SK-N-SH (cell line): ENCODE data around the gene MAN2B1. TPM values are rescaled to one million over a fixed set of nuclear protein-coding genes. Genes with fewer than 3 reads are reported as not detected.

Experiments used
- CTCF ChIA-PET: fragments of 300-600, 350-600 bp; formaldehyde crosslinking; extraction: SDS; loops from one replicate; lab custom pipeline; 2021; lab: Yijun Ruan, JAX
- POLR2A ChIA-PET: fragments of 350-600 bp; sonication (Branson Sonifier 250); formaldehyde crosslinking; extraction: SDS; loops from one replicate; lab custom pipeline; 2020; ENCODE audit warnings: antibody characterized with exemption, inconsistent platforms; lab: Yijun Ruan, JAX
- DNase-seq: peaks from one replicate; pipeline ENCODE4 v3.0.0; 2012
- H2AFZ ChIP-seq: fragments of 200-600 bp; sonication (generic); 2 replicates; pipeline ENCODE4 v1.8.1; 2016; ENCODE audit warnings: antibody characterized with exemption, mild to moderate bottlenecking, low read depth
- H3F3A ChIP-seq: fragments of 200-600 bp; sonication (generic); replicated peaks from 2 replicates; pipeline ENCODE3; 2016; ENCODE audit warnings: antibody characterized with exemption, mild to moderate bottlenecking; ENCODE audit not compliant: insufficient read depth
- H3K27ac ChIP-seq, 2 experiments: fragments of 200-500 bp in 1 of 2; fragments of 200-600 bp in 1 of 2; sonication (Bioruptor generic) in 1 of 2; sonication (generic), shearing (Covaris generic) in 1 of 2; 2 replicates each; pipeline versions ENCODE4 v1.5.1 to v1.6.1; 2014 to 2016; ENCODE audit warnings: low read depth in 2 of 2, inconsistent platforms in 1 of 2, low read length in 1 of 2, mild to moderate bottlenecking in 1 of 2, mixed read lengths in 1 of 2
- H3K27me3 ChIP-seq: fragments of 200-600 bp; sonication (generic), shearing (Covaris generic); 2 replicates; pipeline ENCODE4 v1.6.1; 2016; ENCODE audit warnings: mixed run types; ENCODE audit not compliant: insufficient read depth
- H3K36me3 ChIP-seq, 2 experiments: fragments of 200-500 bp in 1 of 2; fragments of 200-600 bp in 1 of 2; sonication (Bioruptor generic) in 1 of 2; sonication (generic) in 1 of 2; replicated peaks in 1 of 2; 2 replicates each; pipeline versions ENCODE3 to v1.5.1; 2014 to 2016; ENCODE audit warnings: low read length in 1 of 2, mild to moderate bottlenecking in 1 of 2; ENCODE audit not compliant: insufficient read depth in 2 of 2, control insufficient read depth in 1 of 2
- H3K4me1 ChIP-seq, 2 experiments: fragments of 200-500 bp in 1 of 2; fragments of 200-600 bp in 1 of 2; sonication (Bioruptor generic) in 1 of 2; sonication (generic), shearing (Covaris generic) in 1 of 2; 2 replicates each; pipeline versions ENCODE4 v1.5.1 to v1.6.1; 2014 to 2016; ENCODE audit warnings: low read depth in 1 of 2, low read length in 1 of 2, mixed run types in 1 of 2; ENCODE audit not compliant: insufficient read depth in 2 of 2, control insufficient read depth in 1 of 2
- H3K4me2 ChIP-seq: fragments of 200-600 bp; sonication (generic), shearing (Covaris generic); 2 replicates; pipeline ENCODE4 v1.6.1; 2017; ENCODE audit warnings: mixed run types
- H3K4me3 ChIP-seq, 2 experiments: fragments of 200-500 bp in 1 of 2; fragments of 200-600 bp in 1 of 2; sonication (Bioruptor generic) in 1 of 2; sonication (generic), shearing (Covaris generic) in 1 of 2; 2 replicates each; pipeline versions ENCODE4 v1.5.1 to v1.8.1; 2014 to 2016; ENCODE audit warnings: low read depth in 2 of 2, inconsistent platforms in 1 of 2, low read length in 1 of 2, mild to moderate bottlenecking in 1 of 2, mixed read lengths in 1 of 2, moderate library complexity in 1 of 2
- H3K79me2 ChIP-seq: fragments of 200-600 bp; sonication (generic); 2 replicates; pipeline ENCODE4 v1.8.1; 2017; ENCODE audit warnings: mild to moderate bottlenecking; ENCODE audit not compliant: insufficient read depth
- H3K9ac ChIP-seq: fragments of 200-600 bp; sonication (generic); 2 replicates; pipeline ENCODE4 v1.6.1; 2017; ENCODE audit warnings: mixed run types
- H3K9me2 ChIP-seq: fragments of 200-600 bp; sonication (generic); 2 replicates; pipeline ENCODE4 v1.6.1; 2017; ENCODE audit warnings: mixed run types
- H3K9me3 ChIP-seq: fragments of 200-600 bp; sonication (generic); 2 replicates; pipeline ENCODE4 v1.6.1; 2017; ENCODE audit warnings: mixed run types, mild to moderate bottlenecking, moderate library complexity
- H4K20me1 ChIP-seq: fragments of 200-600 bp; sonication (generic); 2 replicates; pipeline ENCODE4 v1.6.1; 2017; ENCODE audit warnings: mild to moderate bottlenecking, mixed run types; ENCODE audit not compliant: insufficient read depth
- CHD2 ChIP-seq: fragments of 150-350 bp; IDR thresholded peaks from 2 replicates; pipeline ENCODE4 v1.6.1; 2018; ENCODE audit warnings: low read length; ENCODE audit not compliant: partially characterized antibody
- CTCF ChIP-seq: fragments of 200-600 bp; sonication (generic); IDR thresholded peaks from 2 replicates; pipeline ENCODE4 v1.6.1; 2017; ENCODE audit warnings: antibody characterized with exemption, mild to moderate bottlenecking, moderate library complexity
- EP300 ChIP-seq, 2 experiments: IDR thresholded peaks; 2 replicates each; pipeline versions ENCODE4 v1.4.0 to v1.6.1; 2012; ENCODE audit warnings: borderline replicate concordance in 1 of 2, low read depth in 1 of 2, low read length in 1 of 2
- FOSL2 ChIP-seq: IDR thresholded peaks from 2 replicates; pipeline ENCODE4 v1.4.0; 2012; ENCODE audit warnings: low read depth, mild to moderate bottlenecking, moderate library complexity, borderline replicate concordance
- GABPA ChIP-seq: IDR thresholded peaks from 2 replicates; pipeline ENCODE4 v1.4.0; 2012; ENCODE audit warnings: low read depth, mild to moderate bottlenecking
- IRF3 ChIP-seq: fragments of 150-350 bp; IDR thresholded peaks from 2 replicates; pipeline ENCODE4 v1.6.1; 2016; ENCODE audit warnings: mild to moderate bottlenecking, low read depth, low read length
- JUND ChIP-seq: IDR thresholded peaks from 2 replicates; pipeline ENCODE4 v1.4.0; 2012
- MAX ChIP-seq: IDR thresholded peaks from 2 replicates; pipeline ENCODE4 v1.4.0; 2012; ENCODE audit warnings: low read depth
- NFIC ChIP-seq: IDR thresholded peaks from 2 replicates; pipeline ENCODE4 v1.4.0; 2012; ENCODE audit warnings: borderline replicate concordance
- RCOR1 ChIP-seq: fragments of 150-350 bp; IDR thresholded peaks from 2 replicates; pipeline ENCODE4 v1.6.1; 2017; ENCODE audit warnings: antibody characterized with exemption, low read length
- RXRA ChIP-seq: IDR thresholded peaks from 2 replicates; pipeline ENCODE4 v1.4.0; 2012; ENCODE audit warnings: low read depth, mild to moderate bottlenecking, borderline replicate concordance
- SMC3 ChIP-seq: IDR thresholded peaks from 2 replicates; pipeline ENCODE4 v1.6.1; 2012; ENCODE audit warnings: low read depth, low read length, improper control_type of control experiment
- TAF1 ChIP-seq: IDR thresholded peaks from 2 replicates; pipeline ENCODE4 v1.6.1; 2012; ENCODE audit warnings: low read depth, mild to moderate bottlenecking, low read length, moderate library complexity, borderline replicate concordance
- TCF12 ChIP-seq: IDR thresholded peaks from 2 replicates; pipeline ENCODE4 v1.4.0; 2012
- TEAD4 ChIP-seq: IDR thresholded peaks from 2 replicates; pipeline ENCODE4 v1.4.0; 2012; ENCODE audit warnings: mild to moderate bottlenecking, borderline replicate concordance; ENCODE audit not compliant: insufficient read depth
- USF1 ChIP-seq: IDR thresholded peaks from 2 replicates; pipeline ENCODE4 v1.4.0; 2012; ENCODE audit warnings: low read depth, borderline replicate concordance
- ZBTB33 ChIP-seq: IDR thresholded peaks from 2 replicates; pipeline ENCODE4 v1.4.0; 2012; ENCODE audit warnings: low read depth, borderline replicate concordance
- WGBS: methylation state at CpG from one replicate; pipeline ENCODE4 v1.1.6; 2017; ENCODE audit warnings: low lambda C conversion rate; 5-methylcytosine and 5-hydroxymethylcytosine counted together
- polyA plus RNA-seq, 3 experiments: library from polyadenylated mRNA; depleted of rRNA; stranded (reverse); fragments of >200 nt; gene quantifications; 2 replicates each; pipeline ENCODE4 v1.2.3, GENCODE V29; 2012

MAN2B1 gene
- polyA plus RNA-seq, 1 of the 3 experiments (the other 2 are of a cell fraction), result 47.0 TPM

GRCh38 chr19:12655546-12655945 lies 11.0 kb downstream of the MAN2B1 start (continued):
- TF ChIP-seq RXRA (no peak), GABPA (no peak)

- no peak for TF ChIP-seq RCOR1
- no peak for TF ChIP-seq MAX
- TF ChIP-seq SMC3, result no peak
- TF ChIP-seq ZBTB33, result no peak
- no peak for TF ChIP-seq NFIC
- TF ChIP-seq CTCF, result no peak
- no peak for TF ChIP-seq IRF3
- no peak for TF ChIP-seq TCF12
- TF ChIP-seq FOSL2, result no peak
- no peak for TF ChIP-seq CHD2
- TF ChIP-seq USF1, result no peak
- TF ChIP-seq TAF1, result no peak
- no peak for TF ChIP-seq GABPA
- TF ChIP-seq TEAD4, result no peak
- TF ChIP-seq JUND, result no peak
- TF ChIP-seq EP300 (IDR thresholded peaks at IDR 0.05; ENCODE audit: borderline replicate concordance in 1 of 2, low read depth in 1 of 2, low read length in 1 of 2), result no peak
- POLR2A ChIA-PET, result no interaction called here
Observed at GRCh38 chr19:12652219-12652618, 14.3 kb downstream of the MAN2B1 start.

More at GRCh38 chr19:12652219-12652618, 14.3 kb downstream of the MAN2B1 start:
- DNase-seq, result no peak
- no peak overlapping the region for H3K4me2 ChIP-seq
- no peaks in the 10 kb centered on the region for H3K27me3 ChIP-seq
- H4K20me1 ChIP-seq, result no peaks in the 10 kb centered on the region
- no peaks in the 10 kb centered on the region for H3K9me3 ChIP-seq
- 95% methylated on average over 5 of the region's 6 CpGs for WGBS
- no peak overlapping the region for H3K9ac ChIP-seq
- peaks cover 0 to 8% of the 10 kb centered on the region in 2 experiments; a peak in 1 of 4 replicates for H3K4me1 ChIP-seq
- H3K79me2 ChIP-seq, result no peaks in the 10 kb centered on the region
- H3K9me2 ChIP-seq, result no peaks in the 10 kb centered on the region
- H2AFZ ChIP-seq, result no peak overlapping the region
- no peak overlapping the region for H3K4me3 ChIP-seq
- CTCF ChIA-PET, result interaction anchor here (1.2 to 1.4 kb wide), 2 partner anchors 13 to 20 kb away, joined by 3 to 8 read pairs; no protein-coding TSS in a partner anchor
- peaks cover 0 to 3% of the 10 kb centered on the region in 2 experiments for H3K36me3 ChIP-seq
- no peaks in the 10 kb centered on the region for H3F3A ChIP-seq
- H3K27ac ChIP-seq, result no peak overlapping the region
